Thoracic aorta (tissue), 2 donors: ENCODE results near the gene CD276. TPM values are rescaled to one million over a fixed set of nuclear protein-coding genes. Genes with fewer than 3 reads are reported as not detected.

Source experiments
- ATAC-seq: fragments of 150-250 bp; one replicate; pipeline ENCODE4 v1.8.0; 2017; ENCODE audit warnings: low read depth; ENCODE audit not compliant: insufficient number of reproducible peaks, low FRiP score
- DNase-seq: peaks from one replicate; pipeline ENCODE4 v3.0.0-alpha.2; 2020; ENCODE audit warnings: low spot score
- H3K27ac ChIP-seq, 2 donors: fragments of 200-600 bp; sonication (generic); 1 replicate in 1 of 2; 2 replicates in 1 of 2; pipeline ENCODE4 v1.5.1; 2016; ENCODE audit warnings: mild to moderate bottlenecking in 2 of 2, moderate library complexity in 2 of 2
- H3K27me3 ChIP-seq: fragments of 200-600 bp; sonication (generic); replicated peaks from 2 replicates; pipeline ENCODE4 v1.6.0; 2016; ENCODE audit warnings: mild to moderate bottlenecking; ENCODE audit not compliant: insufficient read depth
- H3K36me3 ChIP-seq: fragments of 200-600 bp; sonication (generic); one replicate; pipeline ENCODE4 v1.5.1; 2016
- H3K4me1 ChIP-seq, 2 donors: fragments of 200-600 bp; sonication (generic); 1 replicate in 1 of 2; 2 replicates in 1 of 2; pipeline versions ENCODE4 v1.5.1 to v1.6.0; 2016; ENCODE audit warnings: low read depth in 2 of 2, mild to moderate bottlenecking in 1 of 2; ENCODE audit not compliant: control insufficient read depth in 1 of 2
- H3K4me3 ChIP-seq: fragments of 200-600 bp; sonication (generic); 2 replicates; pipeline ENCODE4 v1.5.1; 2016; ENCODE audit warnings: mild to moderate bottlenecking
- H3K9me3 ChIP-seq: fragments of 200-600 bp; sonication (generic); 2 replicates; pipeline ENCODE4 v1.5.1; 2016
- CTCF ChIP-seq: fragments of 200-600 bp; sonication (generic); IDR thresholded peaks from one replicate; pipeline ENCODE4 v1.5.1; 2019; ENCODE audit warnings: antibody characterized with exemption
- total RNA-seq, 2 donors: library from RNA; depleted of rRNA; stranded (reverse); fragments of >200 nt; gene quantifications; one replicate each; pipeline versions ENCODE4 v1.1.0 to v1.2.3, GENCODE V29; 2016

CD276 gene
- total RNA-seq, 2 donors from 2014 or later = 47.4 to 67.6 TPM

DNA sequence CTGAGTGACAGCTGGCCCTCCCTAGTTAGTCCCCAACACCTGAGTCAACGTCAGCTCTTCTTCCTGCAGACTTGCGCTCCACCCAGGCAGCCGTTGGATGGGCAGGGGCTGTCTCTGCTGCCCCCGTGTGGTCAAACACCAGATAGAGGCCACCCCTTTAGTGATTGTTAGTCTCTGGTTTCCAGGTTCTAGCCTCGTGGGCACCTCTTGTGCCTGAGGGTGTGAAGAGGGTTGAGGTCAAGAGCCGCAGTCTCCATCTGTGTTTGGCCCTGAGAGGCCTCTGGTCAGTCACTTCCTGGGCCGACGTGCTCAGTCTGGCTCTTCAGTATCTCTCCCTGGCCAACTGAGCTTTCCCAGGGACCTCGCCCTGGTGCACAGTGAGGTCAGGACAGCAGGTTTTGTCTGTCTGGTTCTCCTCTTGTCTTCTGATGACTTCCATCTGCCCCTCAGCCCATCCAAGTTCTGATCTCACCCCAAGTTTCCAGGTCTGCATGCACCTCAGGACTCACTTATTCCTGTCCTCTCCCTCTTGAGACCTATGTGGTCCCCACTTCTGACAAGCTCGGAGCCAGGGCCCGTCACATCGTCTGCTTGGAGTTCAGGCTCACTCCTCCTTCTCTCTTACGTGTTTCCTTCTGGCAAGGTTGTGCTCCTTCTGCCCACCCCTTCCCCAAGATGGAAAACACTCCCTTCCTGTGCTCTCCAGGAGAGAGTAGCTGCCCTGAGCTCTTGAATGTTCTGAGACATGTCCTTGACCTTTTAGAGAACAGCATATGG, 20.9 kb downstream of the CD276 start:
- H3K4me1 ChIP-seq = no peaks in the 10 kb centered on the region
- no peaks in the 10 kb centered on the region for H3K9me3 ChIP-seq
- DNase-seq (no peak), ATAC-seq (no peak)
- peaks cover 32% of the 10 kb centered on the region for H3K36me3 ChIP-seq
- no peak overlapping the region for H3K27ac ChIP-seq
- H3K27me3 ChIP-seq = no peaks in the 10 kb centered on the region
- no peak overlapping the region for H3K4me3 ChIP-seq
- peak; percentile 78 for TF ChIP-seq CTCF

DNA sequence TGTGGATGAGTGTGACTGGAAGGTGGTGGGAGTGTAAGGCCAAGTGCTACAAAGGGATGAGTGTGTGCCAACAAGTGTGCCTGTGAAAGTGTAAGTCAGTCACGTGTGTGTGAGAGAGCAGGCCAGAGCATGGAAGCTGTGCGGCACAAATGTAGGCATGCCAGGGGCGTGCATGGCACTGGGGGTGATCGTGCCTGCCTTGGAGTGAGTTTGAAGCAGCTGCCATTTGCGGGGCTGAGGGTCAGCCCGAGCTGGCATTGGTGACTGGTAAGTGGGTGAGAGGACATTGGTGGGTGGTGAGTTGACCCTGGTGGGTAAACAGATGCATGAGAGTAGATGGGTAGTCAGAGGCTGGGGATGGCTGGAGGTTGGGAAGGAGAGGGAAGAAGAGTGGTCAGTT, 24.5 kb downstream of the CD276 start:
- DNase-seq (no peak), ATAC-seq (no peak)
- no peaks in the 10 kb centered on the region for H3K27me3 ChIP-seq
- no peak for TF ChIP-seq CTCF
- no peak overlapping the region for H3K27ac ChIP-seq
- peaks cover 43% of the 10 kb centered on the region for H3K36me3 ChIP-seq
- H3K4me1 ChIP-seq = peaks cover 0 to 3% of the 10 kb centered on the region in 2 donors
- H3K4me3 ChIP-seq = no peak overlapping the region
- no peaks in the 10 kb centered on the region for H3K9me3 ChIP-seq

DNA sequence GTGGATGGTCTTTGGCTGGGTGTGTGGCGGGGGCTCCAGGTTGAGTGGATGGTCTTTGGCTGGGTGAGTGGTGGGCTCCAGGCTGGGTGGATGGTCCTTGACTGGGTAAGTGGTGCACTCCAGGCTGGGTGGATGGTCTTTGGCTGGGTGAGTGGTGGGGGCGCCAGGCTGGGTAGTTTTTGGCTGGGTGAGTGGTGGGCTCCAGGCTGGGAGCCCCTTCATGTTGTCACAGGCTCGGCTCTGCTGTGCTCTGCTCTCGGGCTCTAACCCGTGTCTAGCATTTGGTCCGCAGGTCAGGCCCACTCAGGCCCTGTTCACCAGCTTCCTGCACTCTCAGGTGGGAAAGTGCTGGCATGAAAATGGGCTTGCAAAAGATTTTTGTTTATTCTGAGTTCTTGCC, 25.1 kb downstream of the CD276 start:
- no peak for TF ChIP-seq CTCF
- ATAC-seq = no peak
- H3K9me3 ChIP-seq = no peaks in the 10 kb centered on the region
- peaks cover 0 to 3% of the 10 kb centered on the region in 2 donors for H3K4me1 ChIP-seq
- H3K27me3 ChIP-seq = no peaks in the 10 kb centered on the region
- H3K36me3 ChIP-seq = peaks cover 42% of the 10 kb centered on the region
- no peak overlapping the region for H3K27ac ChIP-seq
- H3K4me3 ChIP-seq = no peak overlapping the region
- DNase-seq = no peak

GRCh38 chr15:73709686-73710085, 25.5 kb downstream of the CD276 start:
- no peak overlapping the region for H3K4me3 ChIP-seq
- peaks cover 38% of the 10 kb centered on the region for H3K36me3 ChIP-seq
- no peak for ATAC-seq
- DNase-seq = no peak
- H3K4me1 ChIP-seq = peaks cover 0 to 3% of the 10 kb centered on the region in 2 donors
- no peaks in the 10 kb centered on the region for H3K27me3 ChIP-seq
- no peak overlapping the region for H3K27ac ChIP-seq
- no peak for TF ChIP-seq CTCF
- H3K9me3 ChIP-seq = no peaks in the 10 kb centered on the region

DNA sequence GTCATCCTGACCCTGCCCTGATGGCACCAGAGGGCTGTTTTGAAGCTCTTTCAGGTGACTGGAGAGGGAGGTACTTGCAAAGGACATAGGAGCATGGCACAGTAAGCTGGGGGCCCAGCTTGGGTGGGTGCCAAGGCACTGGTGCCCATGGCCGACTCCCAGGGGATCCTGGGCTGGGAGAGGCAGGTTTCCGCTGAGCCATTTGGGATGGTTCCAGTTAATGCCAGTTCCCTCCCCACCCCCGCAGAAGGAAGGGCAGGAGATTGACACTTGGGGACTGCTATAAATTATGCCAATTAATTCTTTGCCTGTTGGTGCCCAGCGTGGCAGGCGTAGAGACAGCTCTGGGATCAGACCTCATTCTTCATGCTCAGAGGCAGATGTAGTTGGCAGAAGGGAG, 26.1 kb downstream of the CD276 start:
- Histone ChIP-seq H3K36me3 (peaks cover 33% of the 10 kb centered on the region), H3K27me3 (no peaks in the 10 kb centered on the region)
- DNase-seq = no peak

More for the DNA sequence above, 26.1 kb downstream of the CD276 start:
- peaks cover 0 to 3% of the 10 kb centered on the region in 2 donors for H3K4me1 ChIP-seq
- H3K27ac ChIP-seq = no peak overlapping the region
- H3K9me3 ChIP-seq = no peaks in the 10 kb centered on the region
- H3K4me3 ChIP-seq = no peak overlapping the region
- ATAC-seq = no peak
- no peak for TF ChIP-seq CTCF
